HuH-7.5 (cell line): ENCODE measurements around the gene ZNRF3.

Source experiments
- DNase-seq: peaks from one replicate; pipeline ENCODE4 v3.0.0; 2011; ENCODE audit warnings: low spot score

Gene ZNRF3

GRCh38 chr22:29092243-29092642 lies 208.9 kb downstream of the ZNRF3 start:
- no peak for DNase-seq

- no peak for DNase-seq
Measured at GRCh38 chr22:29093030-29093429, 209.7 kb downstream of the ZNRF3 start.

- no peak for DNase-seq
Measured at GRCh38 chr22:29093501-29094300, 210.3 kb downstream of the ZNRF3 start.

GRCh38 chr22:29095459-29095858 lies 212.1 kb downstream of the ZNRF3 start:
- DNase-seq: no peak

- DNase-seq: peak; percentile 52
Measured at GRCh38 chr22:29096736-29097669, 213.6 kb downstream of the ZNRF3 start.

GRCh38 chr22:29098296-29098695 lies 214.9 kb downstream of the ZNRF3 start:
- no peak for DNase-seq

GRCh38 chr22:29102300-29102699 lies 218.9 kb downstream of the ZNRF3 start:
- no peak for DNase-seq

- no peak for DNase-seq
Measured at GRCh38 chr22:29103121-29103520, 219.7 kb downstream of the ZNRF3 start.

GRCh38 chr22:29105468-29105867 lies 222.1 kb downstream of the ZNRF3 start:
- no peak for DNase-seq

- DNase-seq: no peak
Measured at GRCh38 chr22:29106839-29107238, 223.5 kb downstream of the ZNRF3 start.
